ENCODE data around the gene ITPR2. TPM values are rescaled to one million over a fixed set of nuclear protein-coding genes. Genes with fewer than 3 reads are reported as not detected.

The ITPR2 gene
- total RNA-seq, 3 donors from 2014 or later (not counting 1 experiment from before 2014, with no cell fraction given): 59.1 to 70.7 (median 68.2) TPM

GRCh38 chr12:26719852-26720251 is 113.1 kb downstream of the ITPR2 start:
- DNase-seq: no peak
- Mint-ChIP-seq H3K27me3 (ENCODE audit: low read depth in 2 of 2) (no peaks in the 10 kb centered on the region), H3K36me3 (peaks cover 3% of the 10 kb centered on the region), H3K4me1 (peaks cover 0 to 7% of the 10 kb centered on the region in 2 donors), H3K4me3 (no peak overlapping the region), H3K27ac (no peak overlapping the region), H3K9me3 (no peaks in the 10 kb centered on the region)
- no peak overlapping the region for H3K27ac ChIP-seq (ENCODE audit: low read length)
- intact Hi-C loops (cut with micrococcal nuclease): no loop called here
- no peaks in the 10 kb centered on the region for H3K27me3 ChIP-seq (ENCODE audit: control insufficient read depth, insufficient read depth, low read length)
- no peak overlapping the region for H3K4me3 ChIP-seq (ENCODE audit: low read length)
- TF ChIP-seq, protein P1, sequence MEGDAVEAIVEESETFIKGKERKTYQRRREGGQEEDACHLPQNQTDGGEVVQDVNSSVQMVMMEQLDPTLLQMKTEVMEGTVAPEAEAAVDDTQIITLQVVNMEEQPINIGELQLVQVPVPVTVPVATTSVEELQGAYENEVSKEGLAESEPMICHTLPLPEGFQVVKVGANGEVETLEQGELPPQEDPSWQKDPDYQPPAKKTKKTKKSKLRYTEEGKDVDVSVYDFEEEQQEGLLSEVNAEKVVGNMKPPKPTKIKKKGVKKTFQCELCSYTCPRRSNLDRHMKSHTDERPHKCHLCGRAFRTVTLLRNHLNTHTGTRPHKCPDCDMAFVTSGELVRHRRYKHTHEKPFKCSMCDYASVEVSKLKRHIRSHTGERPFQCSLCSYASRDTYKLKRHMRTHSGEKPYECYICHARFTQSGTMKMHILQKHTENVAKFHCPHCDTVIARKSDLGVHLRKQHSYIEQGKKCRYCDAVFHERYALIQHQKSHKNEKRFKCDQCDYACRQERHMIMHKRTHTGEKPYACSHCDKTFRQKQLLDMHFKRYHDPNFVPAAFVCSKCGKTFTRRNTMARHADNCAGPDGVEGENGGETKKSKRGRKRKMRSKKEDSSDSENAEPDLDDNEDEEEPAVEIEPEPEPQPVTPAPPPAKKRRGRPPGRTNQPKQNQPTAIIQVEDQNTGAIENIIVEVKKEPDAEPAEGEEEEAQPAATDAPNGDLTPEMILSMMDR (IDR thresholded peaks at IDR 0.05): no peak
- no CpG with 5 or more reads among the region's 1 CpG for WGBS (ENCODE audit: insufficient coverage)
- H3K9me3 ChIP-seq (ENCODE audit: control insufficient read depth, insufficient read depth, low read length): no peaks in the 10 kb centered on the region
- no peak for ATAC-seq
- no peaks in the 10 kb centered on the region for H3K4me1 ChIP-seq (ENCODE audit: control insufficient read depth, insufficient read depth, low read length)
- peaks cover 6% of the 10 kb centered on the region for H3K36me3 ChIP-seq (ENCODE audit: control insufficient read depth, insufficient read depth, low read length)

DNA sequence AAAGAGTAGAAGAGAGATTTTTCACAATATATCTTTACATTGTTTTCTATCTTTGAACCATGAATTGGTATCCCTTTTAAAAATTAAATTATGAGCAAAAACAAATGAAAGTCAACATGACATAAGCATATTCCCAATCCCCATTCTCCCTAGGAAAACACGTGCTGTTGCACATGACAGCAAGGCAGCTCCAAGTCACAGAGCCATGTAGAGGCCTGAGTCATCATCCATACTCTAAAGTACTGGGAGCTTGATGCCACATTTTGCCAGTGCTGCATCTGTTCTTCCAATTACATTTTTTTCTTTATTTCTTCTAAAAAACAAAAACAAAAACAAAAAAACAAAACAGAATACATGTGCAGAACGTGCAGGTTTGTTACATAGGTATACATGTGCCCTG is 115.2 kb downstream of the ITPR2 start:
- Mint-ChIP-seq H3K9me3 (no peaks in the 10 kb centered on the region), H3K36me3 (peaks cover 14% of the 10 kb centered on the region), H3K4me1 (peaks cover 0 to 3% of the 10 kb centered on the region in 2 donors), H3K27me3 (ENCODE audit: low read depth in 2 of 2) (no peaks in the 10 kb centered on the region), H3K27ac (no peak overlapping the region), H3K4me3 (no peak overlapping the region)
- no peaks in the 10 kb centered on the region for H3K27me3 ChIP-seq (ENCODE audit: control insufficient read depth, insufficient read depth, low read length)
- H3K9me3 ChIP-seq (ENCODE audit: control insufficient read depth, insufficient read depth, low read length): no peaks in the 10 kb centered on the region
- 91% methylated on average over 2 of the region's 2 CpGs for WGBS (ENCODE audit: insufficient coverage)
- H3K4me3 ChIP-seq (ENCODE audit: low read length): no peak overlapping the region
- H3K27ac ChIP-seq (ENCODE audit: low read length): no peak overlapping the region
- no peak for DNase-seq
- intact Hi-C loops (cut with micrococcal nuclease): no loop called here
- no peak for ATAC-seq
- no peaks in the 10 kb centered on the region for H3K4me1 ChIP-seq (ENCODE audit: control insufficient read depth, insufficient read depth, low read length)
- TF ChIP-seq, protein P1 (IDR thresholded peaks at IDR 0.05): no peak
- peaks cover 10% of the 10 kb centered on the region for H3K36me3 ChIP-seq (ENCODE audit: control insufficient read depth, insufficient read depth, low read length)

DNA sequence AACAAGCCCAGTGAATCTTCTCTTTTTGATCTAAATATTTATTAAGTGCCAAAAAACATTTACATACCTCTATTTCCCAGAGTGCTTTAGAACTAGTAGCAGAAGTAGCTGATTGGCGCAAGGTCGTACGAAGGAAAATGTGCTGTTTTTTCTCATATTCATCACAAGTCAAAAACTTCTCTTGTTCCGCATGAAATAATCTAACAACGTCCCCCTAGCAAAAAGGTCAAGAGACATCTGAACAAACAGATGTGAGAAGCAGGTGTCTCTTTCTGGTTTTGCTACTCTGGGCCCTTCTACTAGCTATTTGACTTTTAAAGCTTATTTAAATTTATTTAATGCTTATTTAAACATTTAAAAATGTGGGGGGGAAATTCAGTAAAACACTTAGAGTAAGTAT is 117.8 kb downstream of the ITPR2 start:
- H3K27ac Mint-ChIP-seq: no peak overlapping the region
- H3K27ac ChIP-seq (ENCODE audit: low read length): no peak overlapping the region
- TF ChIP-seq, protein P1 (IDR thresholded peaks at IDR 0.05): no peak
- H3K27me3 Mint-ChIP-seq (ENCODE audit: low read depth in 2 of 2): no peaks in the 10 kb centered on the region
- peaks cover 19% of the 10 kb centered on the region for H3K36me3 ChIP-seq (ENCODE audit: control insufficient read depth, insufficient read depth, low read length)
- no peaks in the 10 kb centered on the region for H3K4me1 ChIP-seq (ENCODE audit: control insufficient read depth, insufficient read depth, low read length)
- 92% methylated on average over 5 of the region's 5 CpGs for WGBS (ENCODE audit: insufficient coverage)
- no peaks in the 10 kb centered on the region for H3K9me3 ChIP-seq (ENCODE audit: control insufficient read depth, insufficient read depth, low read length)
- H3K4me3 ChIP-seq (ENCODE audit: low read length): no peak overlapping the region
- H3K27me3 ChIP-seq (ENCODE audit: control insufficient read depth, insufficient read depth, low read length): no peaks in the 10 kb centered on the region
- no peak overlapping the region for H3K4me3 Mint-ChIP-seq
- no peaks in the 10 kb centered on the region for H3K9me3 Mint-ChIP-seq
- H3K4me1 Mint-ChIP-seq: no peaks in the 10 kb centered on the region
- DNase-seq: no peak
- no peak for ATAC-seq
- intact Hi-C loops (cut with micrococcal nuclease): no loop called here
- peaks cover 14% of the 10 kb centered on the region for H3K36me3 Mint-ChIP-seq

DNA sequence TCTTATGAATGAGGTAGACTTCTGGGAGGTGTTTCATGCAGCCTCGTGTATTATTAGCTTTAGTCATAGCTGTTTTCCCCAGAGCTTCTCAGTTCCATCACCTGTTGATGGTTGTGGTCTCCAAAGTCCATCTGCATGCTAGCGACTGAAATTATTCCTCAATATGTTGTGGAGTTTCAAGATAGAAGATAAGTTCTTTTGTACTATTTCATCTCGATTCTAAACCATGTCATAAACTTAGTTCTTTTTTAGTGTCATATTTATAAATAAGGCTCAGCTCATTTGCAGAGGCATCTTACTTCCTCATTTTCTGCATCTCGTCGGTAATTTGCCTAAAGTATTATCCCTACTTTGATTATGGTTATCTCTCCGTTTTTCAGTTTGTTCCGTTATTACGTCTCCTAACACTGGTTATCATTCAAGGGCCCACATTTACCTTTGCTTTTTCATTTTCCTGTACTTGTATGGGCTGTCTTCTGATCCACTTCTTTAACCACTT is 119.1 kb downstream of the ITPR2 start:
- peaks cover 22% of the 10 kb centered on the region for H3K36me3 ChIP-seq (ENCODE audit: control insufficient read depth, insufficient read depth, low read length)
- H3K36me3 Mint-ChIP-seq: peaks cover 14% of the 10 kb centered on the region
- no peaks in the 10 kb centered on the region for H3K4me1 ChIP-seq (ENCODE audit: control insufficient read depth, insufficient read depth, low read length)
- DNase-seq (no peak), ATAC-seq (no peak)
- H3K4me1 Mint-ChIP-seq: no peaks in the 10 kb centered on the region
- H3K4me3 ChIP-seq (ENCODE audit: low read length): no peak overlapping the region
- intact Hi-C loops (cut with micrococcal nuclease): no loop called here
- no peaks in the 10 kb centered on the region for H3K9me3 ChIP-seq (ENCODE audit: control insufficient read depth, insufficient read depth, low read length)
- no peaks in the 10 kb centered on the region for H3K27me3 ChIP-seq (ENCODE audit: control insufficient read depth, insufficient read depth, low read length)
- no peak overlapping the region for H3K4me3 Mint-ChIP-seq
- no peaks in the 10 kb centered on the region for H3K9me3 Mint-ChIP-seq
- no peaks in the 10 kb centered on the region for H3K27me3 Mint-ChIP-seq (ENCODE audit: low read depth in 2 of 2)
- no peak overlapping the region for H3K27ac ChIP-seq (ENCODE audit: low read length)
- no peak overlapping the region for H3K27ac Mint-ChIP-seq
- 86% methylated on average over 7 of the region's 8 CpGs for WGBS (ENCODE audit: insufficient coverage)
- TF ChIP-seq, protein P1 (IDR thresholded peaks at IDR 0.05): no peak
